PC-9 (cell line): ENCODE results near the gene CNTLN. TPM values are rescaled to one million over a fixed set of nuclear protein-coding genes. Genes with fewer than 3 reads are reported as not detected.

ENCODE experiments used
- BruUV-seq: library from RNA; stranded (reverse); fragments of 400-500 nt; replicated peaks from 2 replicates; lab custom pipeline; 2021; lab: Mats Ljungman, UMichigan
- CTCF ChIA-PET: fragments of 300-600 bp; sonication (Branson Sonifier 250); formaldehyde crosslinking; loops from one replicate; lab custom pipeline; 2022; ENCODE audit warnings: antibody characterized with exemption; lab: Charles Lee
- POLR2A ChIA-PET: fragments of 300-600 bp; sonication (Branson Sonifier 250); formaldehyde crosslinking; loops from one replicate; lab custom pipeline; 2022; ENCODE audit warnings: antibody characterized with exemption; ENCODE audit not compliant: unreplicated experiment; lab: Charles Lee
- DNase-seq, 2 experiments: peaks; one replicate each; pipeline versions ENCODE4 v3.0.0 to v3.0.0-alpha.2; 2015 to 2022; ENCODE audit warnings: mixed read lengths in 1 of 2
- H2AFZ ChIP-seq: fragments of 200-600 bp; sonication (generic); 2 replicates; pipeline ENCODE4 v1.8.1; 2017; ENCODE audit warnings: antibody characterized with exemption
- H3F3A ChIP-seq: fragments of 200-600 bp; sonication (generic); 2 replicates; pipeline ENCODE4 v1.8.1; 2017; ENCODE audit warnings: antibody characterized with exemption, mild to moderate bottlenecking, low read depth; ENCODE audit not compliant: insufficient read depth
- H3K27ac ChIP-seq: fragments of 200-600 bp; sonication (generic); 2 replicates; pipeline ENCODE4 v1.6.1; 2016; ENCODE audit warnings: mixed run types
- H3K27me3 ChIP-seq: fragments of 200-600 bp; sonication (generic); 2 replicates; pipeline ENCODE4 v1.6.1; 2016; ENCODE audit warnings: low read depth, mixed run types; ENCODE audit not compliant: insufficient read depth
- H3K36me3 ChIP-seq: fragments of 200-600 bp; sonication (generic); 2 replicates; pipeline ENCODE4 v1.6.1; 2016; ENCODE audit warnings: low read depth, mixed run types
- H3K4me1 ChIP-seq: fragments of 200-600 bp; sonication (generic); replicated peaks from 2 replicates; pipeline ENCODE4 v1.6.1; 2016; ENCODE audit warnings: mixed run types; ENCODE audit not compliant: insufficient read depth
- H3K4me2 ChIP-seq: fragments of 200-600 bp; sonication (generic); 2 replicates; pipeline ENCODE4 v1.6.1; 2017; ENCODE audit warnings: mixed run types
- H3K4me3 ChIP-seq: fragments of 200-600 bp; sonication (generic); 2 replicates; pipeline ENCODE4 v1.6.1; 2016; ENCODE audit warnings: mixed run types
- H3K79me2 ChIP-seq: fragments of 200-600 bp; sonication (generic); 2 replicates; pipeline ENCODE4 v1.6.1; 2017; ENCODE audit warnings: low read depth, mixed run types
- H3K9me2 ChIP-seq: fragments of 200-600 bp; sonication (generic); 2 replicates; pipeline ENCODE4 v1.8.1; 2017; ENCODE audit warnings: mild to moderate bottlenecking; ENCODE audit not compliant: insufficient read depth
- H3K9me3 ChIP-seq: fragments of 200-600 bp; sonication (generic); 2 replicates; pipeline ENCODE4 v1.8.1; 2016; ENCODE audit warnings: low read depth; ENCODE audit not compliant: insufficient read depth
- H4K20me1 ChIP-seq: fragments of 200-600 bp; sonication (generic); 2 replicates; pipeline ENCODE4 v1.8.1; 2017; ENCODE audit not compliant: insufficient read depth
- CTCF ChIP-seq: fragments of 200-600 bp; sonication (generic); conservative IDR thresholded peaks from 2 replicates; pipeline ENCODE4 v1.6.1; 2017; ENCODE audit warnings: mixed run types, antibody characterized with exemption, mild to moderate bottlenecking, moderate library complexity
- EZH2 ChIP-seq: fragments of 200-600 bp; sonication (generic); IDR thresholded peaks from 2 replicates; pipeline ENCODE4 v1.8.0; 2017; ENCODE audit warnings: antibody characterized with exemption, low read depth
- intact Hi-C: fragments of 100-400 bp; cut with micrococcal nuclease; formaldehyde crosslinking; loops from one replicate; pipeline ENCODE4 v1.10.0; 2022; ENCODE audit not compliant: unreplicated experiment
- total RNA-seq: library from RNA; stranded (reverse); gene quantifications from 2 replicates; pipeline ENCODE4 v1.2.3, GENCODE V29; 2021

Gene CNTLN
- total RNA-seq, 1 experiment from 2014 or later = 3.6 TPM

- DNase-seq = no peak
- Histone ChIP-seq H2AFZ (no peak overlapping the region), H3K79me2 (no peaks in the 10 kb centered on the region), H3K9me2 (no peaks in the 10 kb centered on the region), H3K9me3 (no peaks in the 10 kb centered on the region), H3K4me3 (no peak overlapping the region), H3K4me1 (0 out of 2 replicates have a peak, but pooled peaks cover 4% of the 10 kb centered on the region), H3F3A (no peaks in the 10 kb centered on the region), H3K4me2 (no peak overlapping the region), H3K27ac (no peak overlapping the region), H3K36me3 (no peaks in the 10 kb centered on the region), H3K27me3 (no peaks in the 10 kb centered on the region), H4K20me1 (no peaks in the 10 kb centered on the region)
- CTCF ChIA-PET = no interaction called here
- BruUV-seq = no TSS peak
- TF ChIP-seq EZH2 (no peak), CTCF (no peak)
- intact Hi-C loops = no loop called here
- POLR2A ChIA-PET = interaction anchor here (0.6 kb wide), 1 partner anchor 444 kb away, joined by 4 read pairs; no protein-coding TSS in a partner anchor
These were observed 3.7 kb downstream of the CNTLN start for GRCh38 chr9:17138503-17138902.

DNA sequence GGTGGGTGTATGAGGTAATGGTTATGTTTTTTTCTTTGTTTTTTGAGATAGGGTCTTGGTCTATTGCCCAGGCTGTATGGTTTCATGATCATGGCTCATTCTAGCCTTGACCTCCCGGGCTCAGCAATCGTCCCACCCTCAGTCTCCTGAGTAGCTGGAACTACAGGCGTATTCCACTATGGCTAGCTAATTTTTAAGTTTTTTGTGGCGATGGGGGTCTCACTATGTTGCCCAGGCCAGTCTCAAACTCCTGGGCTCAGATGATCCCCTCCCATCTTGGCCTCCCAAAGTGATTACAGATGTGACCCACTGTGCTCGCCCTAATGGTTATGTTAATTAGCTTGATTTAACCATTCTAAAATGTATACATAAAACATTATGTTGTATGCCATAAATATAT lies 5.6 kb downstream of the CNTLN start:
- H2AFZ ChIP-seq = no peak overlapping the region
- no peak for DNase-seq
- no peaks in the 10 kb centered on the region for H3F3A ChIP-seq
- H3K4me2 ChIP-seq = no peak overlapping the region
- no peaks in the 10 kb centered on the region for H3K9me3 ChIP-seq
- no peaks in the 10 kb centered on the region for H3K79me2 ChIP-seq
- intact Hi-C loops = no loop called here
- CTCF ChIA-PET = no interaction called here
- no peak overlapping the region for H3K4me3 ChIP-seq
- H3K27me3 ChIP-seq = no peaks in the 10 kb centered on the region
- no peaks in the 10 kb centered on the region for H3K36me3 ChIP-seq
- no peak for TF ChIP-seq CTCF
- TF ChIP-seq EZH2 = no peak
- POLR2A ChIA-PET = no interaction called here
- H3K4me1 ChIP-seq = 0 out of 2 replicates have a peak, but pooled peaks cover 4% of the 10 kb centered on the region
- H3K27ac ChIP-seq = no peak overlapping the region
- H3K9me2 ChIP-seq = no peaks in the 10 kb centered on the region
- BruUV-seq = no TSS peak
- H4K20me1 ChIP-seq = no peaks in the 10 kb centered on the region

DNA sequence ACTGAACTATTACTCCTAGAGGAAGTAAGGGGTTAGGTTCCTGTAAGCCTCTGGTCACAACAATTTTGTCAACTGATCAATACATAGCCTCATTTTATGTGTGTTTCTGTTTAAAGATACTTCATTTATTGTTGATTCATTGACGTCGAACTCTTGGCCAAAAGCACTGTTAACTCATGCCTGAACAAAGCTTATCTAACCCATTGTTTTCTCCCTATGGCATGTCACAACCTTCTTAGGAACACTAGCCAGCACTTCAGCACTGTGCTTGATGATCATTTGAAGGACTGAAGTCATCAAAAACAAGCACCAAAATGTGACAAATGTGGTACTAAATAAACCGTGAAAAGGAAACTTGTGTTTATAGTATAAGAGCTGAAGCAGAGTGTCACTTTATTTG lies 13.5 kb downstream of the CNTLN start:
- no peaks in the 10 kb centered on the region for H3F3A ChIP-seq
- ChIA-PET CTCF (no interaction called here), POLR2A (no interaction called here)

More for the DNA sequence above, 13.5 kb downstream of the CNTLN start:
- Histone ChIP-seq H3K79me2 (no peaks in the 10 kb centered on the region), H3K27me3 (no peaks in the 10 kb centered on the region), H3K36me3 (no peaks in the 10 kb centered on the region), H3K9me3 (no peaks in the 10 kb centered on the region), H3K27ac (no peak overlapping the region), H3K4me1 (no peaks in the 10 kb centered on the region), H3K4me3 (no peak overlapping the region), H3K4me2 (no peak overlapping the region), H4K20me1 (no peaks in the 10 kb centered on the region), H3K9me2 (no peaks in the 10 kb centered on the region), H2AFZ (no peak overlapping the region)
- BruUV-seq = no TSS peak
- intact Hi-C loops = no loop called here
- TF ChIP-seq EZH2 = no peak
- TF ChIP-seq CTCF = no peak
- DNase-seq = no peak
